ENCODE measurements around the gene CPLX4. TPM values are rescaled to one million over a fixed set of nuclear protein-coding genes. Genes with fewer than 3 reads are reported as not detected.
A peak's percentile ranks its signal among the peaks of the same experiment; 100 is the strongest.

Gene CPLX4
- total RNA-seq, 4 donors from 2014 or later = not detected

DNA sequence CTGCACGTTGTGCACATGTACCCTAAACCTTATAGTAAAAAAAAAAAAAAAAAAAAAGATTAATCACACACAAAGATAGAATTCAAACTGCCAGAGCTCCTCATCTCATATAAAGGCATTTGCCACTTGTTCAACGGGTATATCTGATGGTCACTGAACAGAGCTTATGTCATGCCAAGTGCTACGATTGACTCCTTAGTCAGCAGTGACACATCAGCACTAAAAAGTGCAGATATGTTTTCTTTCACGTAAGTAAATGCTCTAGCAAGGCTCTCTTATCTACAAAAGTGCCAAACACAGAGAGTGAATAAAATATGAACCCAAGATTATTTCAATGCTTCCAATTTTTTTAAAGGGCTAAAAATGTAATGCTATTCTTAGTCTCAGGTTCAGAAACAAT lies 39.5 kb upstream of the CPLX4 start:
- Histone ChIP-seq H3K27ac (peak overlapping the region; percentile 80 to 90), H3K4me3 (peak overlapping the region; percentile 75 to 91), H3K27me3 (no peaks in the 10 kb centered on the region), H3K4me1 (no peaks in the 10 kb centered on the region), H3K36me3 (peaks cover 0 to 2% of the 10 kb centered on the region in 2 donors), H3K9me3 (no peaks in the 10 kb centered on the region)
- TF ChIP-seq POLR2A (IDR thresholded peaks at IDR 0.05) = no peak
- TF ChIP-seq, protein P1, sequence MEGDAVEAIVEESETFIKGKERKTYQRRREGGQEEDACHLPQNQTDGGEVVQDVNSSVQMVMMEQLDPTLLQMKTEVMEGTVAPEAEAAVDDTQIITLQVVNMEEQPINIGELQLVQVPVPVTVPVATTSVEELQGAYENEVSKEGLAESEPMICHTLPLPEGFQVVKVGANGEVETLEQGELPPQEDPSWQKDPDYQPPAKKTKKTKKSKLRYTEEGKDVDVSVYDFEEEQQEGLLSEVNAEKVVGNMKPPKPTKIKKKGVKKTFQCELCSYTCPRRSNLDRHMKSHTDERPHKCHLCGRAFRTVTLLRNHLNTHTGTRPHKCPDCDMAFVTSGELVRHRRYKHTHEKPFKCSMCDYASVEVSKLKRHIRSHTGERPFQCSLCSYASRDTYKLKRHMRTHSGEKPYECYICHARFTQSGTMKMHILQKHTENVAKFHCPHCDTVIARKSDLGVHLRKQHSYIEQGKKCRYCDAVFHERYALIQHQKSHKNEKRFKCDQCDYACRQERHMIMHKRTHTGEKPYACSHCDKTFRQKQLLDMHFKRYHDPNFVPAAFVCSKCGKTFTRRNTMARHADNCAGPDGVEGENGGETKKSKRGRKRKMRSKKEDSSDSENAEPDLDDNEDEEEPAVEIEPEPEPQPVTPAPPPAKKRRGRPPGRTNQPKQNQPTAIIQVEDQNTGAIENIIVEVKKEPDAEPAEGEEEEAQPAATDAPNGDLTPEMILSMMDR (IDR thresholded peaks at IDR 0.05) = no peak
- no peak for DNase-seq
- intact Hi-C loops (cut with DNase I; ENCODE audit: low total_unique reads) = no loop called here

- no peaks in the 10 kb centered on the region for H3K9me3 ChIP-seq
- no peak overlapping the region for H3K4me3 ChIP-seq
- H3K27ac ChIP-seq = no peak overlapping the region
- no peaks in the 10 kb centered on the region for H3K4me1 ChIP-seq
- no peak for DNase-seq
- TF ChIP-seq, protein P1 (IDR thresholded peaks at IDR 0.05) = no peak
- H3K36me3 ChIP-seq = peaks cover 0 to 2% of the 10 kb centered on the region in 2 donors
- H3K27me3 ChIP-seq = no peaks in the 10 kb centered on the region
- intact Hi-C loops (cut with DNase I; ENCODE audit: low total_unique reads) = no loop called here
Measured at GRCh38 chr18:59354731-59355130, 36.3 kb upstream of the CPLX4 start.

DNA sequence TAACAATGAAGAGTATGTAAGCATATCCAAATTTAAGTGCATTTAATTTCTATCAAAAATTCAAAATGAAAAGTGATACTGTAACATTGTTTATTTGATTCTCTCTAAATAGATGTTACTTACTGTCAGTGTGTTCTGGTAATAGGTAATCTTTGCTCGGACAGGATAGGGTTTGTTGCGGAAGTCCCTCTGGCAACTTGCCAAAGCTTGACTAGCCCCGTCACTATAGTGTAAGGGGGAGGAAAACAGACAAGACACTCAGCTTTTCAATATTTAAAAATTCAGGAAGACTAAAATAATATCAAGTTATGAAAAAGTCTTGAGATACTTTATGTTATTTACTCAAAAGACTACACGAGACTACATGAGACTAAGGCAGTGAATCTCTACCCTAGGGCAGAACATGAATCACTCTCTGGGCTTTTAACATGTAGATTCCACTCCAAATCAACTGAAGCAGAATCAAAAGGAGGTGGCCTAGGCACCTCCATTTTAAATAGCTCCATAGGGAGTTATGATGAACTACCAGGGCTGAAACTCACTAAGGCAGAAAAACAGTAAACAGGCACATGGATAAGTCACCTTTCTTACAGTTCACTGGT lies 34.7 kb upstream of the CPLX4 start:
- peaks cover 0 to 2% of the 10 kb centered on the region in 2 donors for H3K36me3 ChIP-seq
- H3K27ac ChIP-seq = no peak overlapping the region
- intact Hi-C loops (cut with DNase I; ENCODE audit: low total_unique reads) = no loop called here
- no peaks in the 10 kb centered on the region for H3K4me1 ChIP-seq
- TF ChIP-seq POLR2A (IDR thresholded peaks at IDR 0.05) = no peak
- TF ChIP-seq, protein P1 (IDR thresholded peaks at IDR 0.05) = no peak
- no peak overlapping the region for H3K4me3 ChIP-seq
- H3K9me3 ChIP-seq = no peaks in the 10 kb centered on the region
- DNase-seq = no peak
- H3K27me3 ChIP-seq = no peaks in the 10 kb centered on the region

- Histone ChIP-seq H3K27ac (no peak overlapping the region), H3K27me3 (no peaks in the 10 kb centered on the region), H3K4me1 (no peaks in the 10 kb centered on the region), H3K4me3 (no peak overlapping the region), H3K36me3 (peaks cover 0 to 2% of the 10 kb centered on the region in 2 donors), H3K9me3 (no peaks in the 10 kb centered on the region)
- intact Hi-C loops (cut with DNase I; ENCODE audit: low total_unique reads) = no loop called here
- TF ChIP-seq POLR2A (IDR thresholded peaks at IDR 0.05) = no peak
- TF ChIP-seq, protein P1 (IDR thresholded peaks at IDR 0.05) = no peak
- DNase-seq = no peak
Measured at GRCh38 chr18:59352250-59352855, 33.9 kb upstream of the CPLX4 start.

GRCh38 chr18:59345556-59345955 lies 27.1 kb upstream of the CPLX4 start:
- Histone ChIP-seq H3K27ac (no peak overlapping the region), H3K4me1 (no peaks in the 10 kb centered on the region), H3K4me3 (no peak overlapping the region), H3K36me3 (no peaks in the 10 kb centered on the region), H3K27me3 (no peaks in the 10 kb centered on the region), H3K9me3 (no peaks in the 10 kb centered on the region)
- no peak for DNase-seq
- no peak for TF ChIP-seq POLR2A (IDR thresholded peaks at IDR 0.05)
- TF ChIP-seq, protein P1 (IDR thresholded peaks at IDR 0.05) = no peak
- intact Hi-C loops (cut with DNase I; ENCODE audit: low total_unique reads) = no loop called here
